Measurements from ENCODE around the gene UQCRQ.
A peak's percentile ranks its signal among the peaks of the same experiment; 100 is the strongest.

UQCRQ gene

GRCh38 chr5:132866342-132867045, at the start of gene UQCRQ, which contains the start of gene GDF9:
Gene UQCRQ, plus strand, starts transcription at chr5:132866642. Its CDS starts 240 bp downstream, at chr5:132866882.
Gene GDF9, minus strand, starts transcription at chr5:132866469. Its CDS starts 1,936 bp downstream, at chr5:132864533.
- DNase-seq (ENCODE audit: low read depth) = peak; percentile 83

GRCh38 chr5:132817011-132817410, 49.4 kb upstream of the UQCRQ start:
- DNase-seq (ENCODE audit: low read depth) = no peak

GRCh38 chr5:132819468-132819867, 47.0 kb upstream of the UQCRQ start:
- DNase-seq (ENCODE audit: low read depth) = no peak

- DNase-seq (ENCODE audit: low read depth) = peak; percentile 81
These were observed 46.2 kb upstream of the UQCRQ start for GRCh38 chr5:132820162-132820754.

- DNase-seq (ENCODE audit: low read depth) = no peak
These were observed 45.1 kb upstream of the UQCRQ start for GRCh38 chr5:132821350-132821749.

- DNase-seq (ENCODE audit: low read depth) = no peak
These were observed 44.7 kb upstream of the UQCRQ start for GRCh38 chr5:132821791-132822190.

- DNase-seq (ENCODE audit: low read depth) = no peak
These were observed 43.6 kb upstream of the UQCRQ start for GRCh38 chr5:132822650-132823480.

GRCh38 chr5:132823481-132824050, 42.9 kb upstream of the UQCRQ start:
- no peak for DNase-seq (ENCODE audit: low read depth)

- no peak for DNase-seq (ENCODE audit: low read depth)
These were observed 42.0 kb upstream of the UQCRQ start for GRCh38 chr5:132824426-132824825.

- no peak for DNase-seq (ENCODE audit: low read depth)
These were observed 41.2 kb upstream of the UQCRQ start for GRCh38 chr5:132825033-132825833.

- no peak for DNase-seq (ENCODE audit: low read depth)
These were observed 40.5 kb upstream of the UQCRQ start for GRCh38 chr5:132825834-132826391.

- DNase-seq (ENCODE audit: low read depth) = no peak
These were observed 39.9 kb upstream of the UQCRQ start for GRCh38 chr5:132826424-132827082.

GRCh38 chr5:132827943-132828673, 38.3 kb upstream of the UQCRQ start:
- DNase-seq (ENCODE audit: low read depth) = no peak

GRCh38 chr5:132828846-132829494, 37.5 kb upstream of the UQCRQ start:
- no peak for DNase-seq (ENCODE audit: low read depth)

- DNase-seq (ENCODE audit: low read depth) = peak; percentile 71
These were observed 36.6 kb upstream of the UQCRQ start for GRCh38 chr5:132829742-132830435.

GRCh38 chr5:132830436-132831094, 35.9 kb upstream of the UQCRQ start, which contains the start of gene SHROOM1:
Gene SHROOM1, minus strand, starts transcription at chr5:132830647. Its CDS starts 4,507 bp downstream, at chr5:132826140.
- DNase-seq (ENCODE audit: low read depth) = no peak

- DNase-seq (ENCODE audit: low read depth) = no peak
These were observed 35.2 kb upstream of the UQCRQ start for GRCh38 chr5:132831095-132831860.

Data from activated T-cell treated with anti-CD3 and anti-CD28 coated beads for 48 hours (primary cell).